CD4-positive, alpha-beta T cell treated with Interferon alpha-2 for 1 hour (primary cell): ENCODE results near the gene OVCA2.

Source experiments
- DNase-seq, 2 donors: peaks; one replicate each; pipeline ENCODE4 v3.0.0-alpha.2; 2020 to 2022

OVCA2 gene

DNA sequence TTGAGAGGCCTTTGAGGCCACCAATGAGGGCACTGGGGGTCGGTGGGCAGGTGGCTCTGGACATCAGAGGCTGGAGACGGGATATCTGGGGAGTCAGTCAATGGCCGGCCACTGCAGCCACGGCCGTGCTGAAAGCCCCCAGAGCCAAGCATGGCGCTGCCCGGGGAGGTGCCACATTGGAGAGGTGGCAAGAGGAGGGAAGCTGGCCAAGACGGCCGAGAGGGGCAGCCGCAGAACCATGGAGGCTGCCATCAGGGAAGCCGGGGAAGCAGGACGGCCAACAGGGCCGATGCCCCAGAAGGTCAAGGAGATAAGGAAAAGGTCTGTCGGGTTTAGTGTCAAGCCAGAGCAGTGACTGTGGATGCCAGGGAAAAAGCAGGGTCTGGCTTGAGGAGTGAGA, 26.5 kb upstream of the OVCA2 start:
- DNase-seq: no peak

DNA sequence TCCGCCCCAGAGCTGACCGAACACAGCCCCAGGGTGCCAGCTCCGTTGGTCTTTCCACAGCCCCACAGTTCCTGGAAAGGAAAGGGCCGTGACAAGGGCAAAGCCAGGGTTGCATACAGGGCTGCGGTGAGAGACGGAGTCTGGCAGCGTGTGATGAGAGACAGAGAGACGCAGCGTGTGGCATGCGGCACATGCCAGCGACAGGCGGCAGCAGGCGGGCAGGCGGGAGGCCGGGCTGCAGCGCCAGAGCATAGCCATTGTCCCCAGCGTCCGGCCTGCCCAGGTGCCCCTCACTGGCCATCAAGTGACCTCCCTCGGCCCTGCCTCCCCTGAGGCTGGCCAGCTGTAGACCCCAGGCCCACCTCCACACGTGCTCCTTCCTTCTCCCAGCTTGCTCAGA, 25.3 kb upstream of the OVCA2 start:
- DNase-seq: no peak

DNA sequence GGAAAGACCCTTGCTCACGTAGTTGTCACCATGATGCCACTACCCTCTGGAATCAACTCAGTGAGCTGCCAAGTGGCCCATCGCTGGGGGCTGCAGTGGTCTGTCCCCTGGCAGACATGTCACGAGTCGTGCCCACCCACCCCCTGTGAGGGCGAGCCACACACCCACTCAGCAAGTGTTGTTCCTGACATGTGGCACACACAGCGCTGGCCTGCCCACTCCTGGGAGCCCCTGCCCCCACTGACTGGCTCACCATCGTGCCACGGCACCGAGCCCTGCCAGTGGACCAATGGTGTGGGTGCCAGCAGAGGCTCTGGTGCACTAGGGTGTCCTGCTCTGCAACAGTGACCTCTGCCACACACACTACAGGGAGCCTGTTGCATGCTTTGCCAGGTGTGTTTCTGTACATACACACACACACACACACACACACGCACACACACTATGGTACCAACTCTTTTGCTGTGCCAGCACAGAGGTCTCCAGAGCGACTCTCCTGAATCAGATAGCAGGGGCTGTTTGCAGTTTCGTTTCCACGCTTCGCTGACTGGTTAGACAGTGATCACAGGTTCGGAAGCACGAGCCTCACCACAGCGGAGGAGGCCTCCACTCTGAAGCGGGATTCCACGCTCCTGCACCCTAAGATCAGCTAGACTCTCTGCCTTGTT, 24.4 kb upstream of the OVCA2 start:
- DNase-seq: no peak

DNA sequence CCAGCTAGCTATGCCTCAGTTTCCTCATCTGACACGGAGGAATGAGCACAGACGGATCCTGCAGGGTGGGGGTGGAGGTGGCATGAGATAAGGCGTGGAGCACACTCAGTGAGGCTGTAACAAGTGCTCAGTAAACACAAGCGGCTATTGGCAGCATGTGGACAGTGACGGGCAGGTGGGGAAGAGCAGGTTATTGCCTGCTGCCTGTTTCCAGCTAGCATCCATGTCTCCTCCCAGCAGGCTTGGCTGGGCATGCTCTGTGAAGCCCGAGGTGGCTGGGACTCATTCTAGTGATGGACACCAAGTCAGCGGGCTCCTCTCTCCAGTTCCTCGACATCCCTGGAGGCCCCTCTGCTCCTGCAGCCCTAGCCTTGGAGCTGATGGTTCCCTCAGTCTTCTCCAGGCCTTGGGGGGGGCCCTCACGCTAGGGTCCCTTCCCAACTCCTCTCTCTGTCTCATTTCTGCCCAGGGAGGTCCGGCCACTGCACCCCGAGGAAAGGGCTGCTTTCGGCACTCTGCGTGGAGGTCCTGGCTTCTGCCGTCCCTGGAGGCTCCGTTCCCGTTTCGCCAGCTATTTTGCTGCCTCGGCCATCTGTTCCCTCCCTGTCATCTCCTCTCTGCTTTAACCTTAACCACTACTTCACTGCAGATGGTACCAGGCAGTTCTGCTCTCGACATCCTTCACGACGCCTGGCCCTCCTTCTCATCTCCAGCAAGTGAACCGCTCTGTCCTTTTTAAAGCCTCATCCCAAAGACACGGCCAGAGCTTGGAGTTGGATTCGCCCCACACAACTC, 22.9 kb upstream of the OVCA2 start:
- DNase-seq: no peak

DNA sequence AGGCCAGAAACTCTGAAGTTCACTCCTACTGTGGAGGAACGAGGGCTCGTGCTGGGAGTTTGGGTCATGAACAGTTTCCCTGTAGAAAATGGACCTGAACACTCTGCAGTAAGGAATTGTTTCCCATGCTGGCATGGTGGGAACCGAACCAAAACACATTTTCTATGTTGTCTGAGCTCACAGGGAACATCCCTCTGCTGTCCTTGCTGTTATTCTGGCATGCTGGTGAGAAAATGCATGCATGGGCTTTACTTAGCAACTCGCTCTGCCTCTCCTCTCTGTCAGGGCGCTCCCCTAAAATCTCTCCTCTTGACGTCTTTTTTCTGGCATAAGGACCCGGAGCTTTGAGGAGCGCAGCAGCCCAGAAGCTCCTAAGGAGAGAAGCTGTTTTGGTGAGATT, 22.1 kb upstream of the OVCA2 start:
- no peak for DNase-seq

DNA sequence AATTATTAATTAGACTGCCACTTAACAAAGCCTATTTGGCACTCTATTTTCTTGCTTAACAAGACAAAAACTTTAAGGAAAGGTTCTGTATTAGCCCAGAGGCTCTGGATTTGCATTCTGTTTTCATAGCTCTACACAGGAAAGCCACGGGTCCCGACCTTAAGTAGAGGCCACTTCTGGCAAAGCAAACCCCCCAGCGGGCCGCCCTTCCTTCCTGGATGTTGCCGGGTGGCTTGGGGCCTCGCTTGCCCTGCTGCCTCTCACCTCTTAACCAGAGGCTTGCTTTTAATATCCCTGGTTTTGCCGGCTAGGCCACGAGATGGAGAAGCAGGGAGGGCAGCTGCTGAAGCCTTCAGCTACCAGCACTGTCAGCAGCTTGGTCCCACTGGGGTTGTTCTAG, 21.1 kb upstream of the OVCA2 start:
- no peak for DNase-seq

DNA sequence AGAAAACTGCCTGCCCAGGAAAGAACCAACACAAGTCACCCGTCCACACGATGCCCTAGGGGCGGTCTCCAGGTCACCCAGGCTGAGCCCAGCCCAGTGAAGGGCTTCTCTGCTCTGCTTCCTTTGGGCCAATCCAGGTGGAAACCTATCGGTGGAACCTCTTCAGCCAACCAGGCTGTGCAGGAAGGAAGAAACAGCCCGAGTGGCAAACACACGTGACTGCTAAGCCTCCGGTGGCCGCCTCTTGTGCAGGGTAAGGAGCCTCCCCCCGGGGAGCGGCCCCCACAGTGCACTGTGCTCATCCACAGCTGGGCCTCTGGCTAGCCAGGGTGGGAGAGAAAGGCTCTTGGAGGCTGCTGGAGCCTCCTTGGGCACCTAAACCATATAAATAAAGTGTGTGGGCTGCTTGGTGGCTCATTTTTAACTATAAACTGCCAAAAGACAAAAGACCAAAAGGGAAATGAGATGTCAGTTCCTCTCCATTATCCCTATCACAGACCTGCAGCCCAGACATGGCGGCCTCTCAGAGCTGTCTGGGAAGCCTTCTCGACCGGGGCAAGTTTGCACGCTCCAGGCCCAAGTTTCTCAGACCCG, 19.1 kb upstream of the OVCA2 start:
- no peak for DNase-seq

DNA sequence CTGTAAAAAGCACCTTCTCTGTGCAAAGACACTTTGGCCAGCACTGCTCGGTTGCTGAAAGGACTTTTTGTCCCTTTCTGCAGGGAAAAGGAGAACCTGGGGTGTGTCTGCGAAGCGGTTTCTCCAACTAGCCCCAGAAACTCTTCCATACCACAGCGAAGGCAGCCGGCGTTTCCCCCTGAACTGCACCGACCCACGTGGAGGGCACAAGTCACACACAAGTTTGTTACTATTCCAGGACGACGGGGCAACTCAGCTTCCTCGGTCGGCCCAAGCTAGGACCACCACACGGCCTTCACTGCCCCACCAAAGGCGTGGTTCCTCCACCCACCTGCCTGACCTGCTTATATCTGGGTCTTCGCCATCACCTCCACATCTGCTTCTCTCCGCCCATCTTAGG, 18.6 kb upstream of the OVCA2 start:
- DNase-seq: no peak

DNA sequence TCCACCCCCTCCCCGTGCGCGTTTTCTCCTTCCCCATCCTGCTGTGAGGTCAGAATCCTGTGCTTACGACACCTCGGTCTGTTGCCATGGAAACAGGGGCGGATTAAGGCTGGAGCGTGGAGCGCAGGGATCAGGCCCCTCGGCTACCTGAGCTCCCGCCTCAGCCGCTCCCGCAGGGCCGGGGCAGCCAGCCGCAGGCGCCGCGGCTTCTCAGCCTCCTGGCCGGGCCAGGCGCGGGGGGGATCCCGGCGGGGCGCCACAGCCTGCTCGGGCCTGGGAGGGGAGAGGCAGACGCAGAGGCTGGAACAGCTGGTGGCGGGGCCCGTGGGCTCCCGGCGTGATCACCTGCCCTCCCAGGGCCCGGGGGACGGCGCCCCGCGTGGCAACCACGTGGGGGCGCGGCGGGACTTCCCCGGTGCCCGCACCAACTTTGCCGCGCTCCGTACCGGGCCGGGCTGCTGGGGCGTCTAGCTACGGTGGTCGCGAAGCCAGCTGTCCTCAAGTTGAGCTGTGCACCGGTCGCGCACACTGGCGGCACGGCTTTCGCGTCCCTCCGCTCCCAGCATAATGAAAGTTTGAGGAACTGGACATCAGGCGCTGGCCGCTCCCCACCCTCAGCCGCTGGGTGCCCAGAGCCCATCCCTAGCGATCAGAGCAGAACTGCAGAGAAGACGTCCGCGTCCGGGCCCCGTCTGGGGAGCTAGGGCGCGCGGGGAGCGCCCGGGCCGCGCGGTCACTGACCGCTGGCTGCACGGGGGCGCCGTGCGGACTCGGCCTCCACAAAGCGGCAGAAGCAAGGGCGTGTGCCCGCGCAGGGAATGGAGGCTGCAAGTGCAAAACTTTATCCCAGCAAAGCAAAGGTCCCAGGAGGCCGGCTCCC, 17.9 kb upstream of the OVCA2 start:
- peak; percentile 60 to 61 for DNase-seq

DNA sequence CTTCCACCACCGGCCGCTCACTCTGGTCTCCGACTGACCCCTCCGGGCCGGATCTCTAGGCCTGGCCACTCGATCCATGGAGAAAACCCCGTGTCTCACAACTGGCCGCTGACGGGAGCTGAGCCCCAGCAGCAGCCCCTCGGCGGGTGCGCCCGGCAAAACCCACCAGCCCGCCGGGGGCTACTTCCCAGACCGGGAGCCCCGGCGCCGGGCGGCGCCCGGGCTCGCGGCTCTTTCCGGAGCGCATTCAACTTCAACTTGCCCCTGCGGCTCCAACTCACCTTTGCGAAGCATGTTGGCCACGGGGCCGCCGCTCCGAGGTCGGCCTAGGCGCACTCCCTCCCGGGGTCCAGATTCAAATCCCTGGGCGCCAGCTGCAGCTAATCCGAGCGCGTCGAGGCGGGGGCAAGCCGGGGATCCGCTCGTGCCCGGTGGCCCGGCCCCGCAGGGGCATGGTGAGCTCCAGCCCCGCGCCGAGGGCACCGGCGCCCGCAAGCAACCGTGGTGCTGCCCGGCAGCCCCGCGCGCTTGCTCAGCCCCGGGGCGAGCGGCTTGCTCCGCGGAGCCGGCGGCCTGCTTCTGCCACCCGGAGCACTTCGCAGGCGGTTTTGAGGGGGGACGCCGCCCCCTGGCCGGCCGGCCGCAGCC, 17.1 kb upstream of the OVCA2 start:
- no peak for DNase-seq

DNA sequence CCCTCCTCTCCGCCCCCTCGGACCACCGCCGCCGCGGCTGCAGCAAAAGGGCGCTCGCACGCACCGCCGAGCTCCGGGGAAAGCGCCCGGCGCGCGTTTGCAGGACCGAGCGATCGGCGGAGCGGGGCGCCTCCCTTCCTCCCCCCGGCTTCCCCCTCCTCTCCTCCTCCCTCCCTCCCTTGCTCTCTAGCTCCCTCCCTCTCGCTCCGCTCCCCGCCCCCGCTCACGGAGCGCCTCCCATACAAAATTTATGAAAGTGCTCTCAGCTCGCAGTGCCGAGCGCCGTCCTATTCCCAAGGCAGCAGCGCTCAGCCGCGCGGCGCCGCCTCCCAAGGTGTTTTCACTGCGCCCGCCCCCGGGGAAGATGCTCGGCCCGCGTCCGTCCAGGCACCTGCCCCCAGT, 16.6 kb upstream of the OVCA2 start, which contains the start of gene RTN4RL1:
Gene RTN4RL1, minus strand, starts transcription at position 115 of the 402 bp plus-strand sequence. CDS start 469 bp downstream, outside the sequence.
- peak; percentile 68 to 85 for DNase-seq

DNA sequence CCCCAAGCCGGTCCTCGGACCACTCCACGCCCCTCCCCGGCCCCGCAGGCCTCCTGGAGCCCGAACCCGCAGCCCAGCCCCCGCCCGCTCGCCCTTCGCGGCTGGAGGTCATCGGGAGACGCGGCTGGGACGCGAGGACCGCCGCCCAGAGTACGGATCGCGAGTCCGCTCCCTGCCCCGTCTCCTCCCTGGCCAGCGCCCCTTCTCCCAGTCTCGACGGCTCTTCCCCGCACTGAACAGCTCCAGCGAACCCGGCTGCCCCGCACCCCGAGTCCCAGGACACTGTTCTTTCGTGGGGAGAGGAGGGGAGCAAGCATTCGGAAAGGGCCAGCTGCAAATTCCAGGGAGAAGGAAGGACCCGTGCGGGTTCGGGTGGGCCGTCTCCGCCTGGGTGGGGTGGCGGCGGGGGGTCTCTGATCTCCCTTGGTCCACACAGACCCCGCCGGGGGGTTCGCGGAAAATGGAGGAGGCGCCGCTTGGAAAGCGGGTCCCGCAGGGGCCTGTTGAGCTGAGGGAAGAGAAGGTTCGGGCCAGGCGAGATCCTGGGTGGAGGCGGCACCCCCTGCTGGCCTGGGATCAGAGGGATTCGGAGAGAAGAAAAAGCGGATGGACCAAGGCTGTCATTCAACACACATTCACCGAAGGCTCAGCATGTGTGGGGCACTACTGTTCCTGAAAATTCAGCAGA, 16.1 kb upstream of the OVCA2 start:
- DNase-seq: peak in 1 of 2 donors; percentile 29

DNA sequence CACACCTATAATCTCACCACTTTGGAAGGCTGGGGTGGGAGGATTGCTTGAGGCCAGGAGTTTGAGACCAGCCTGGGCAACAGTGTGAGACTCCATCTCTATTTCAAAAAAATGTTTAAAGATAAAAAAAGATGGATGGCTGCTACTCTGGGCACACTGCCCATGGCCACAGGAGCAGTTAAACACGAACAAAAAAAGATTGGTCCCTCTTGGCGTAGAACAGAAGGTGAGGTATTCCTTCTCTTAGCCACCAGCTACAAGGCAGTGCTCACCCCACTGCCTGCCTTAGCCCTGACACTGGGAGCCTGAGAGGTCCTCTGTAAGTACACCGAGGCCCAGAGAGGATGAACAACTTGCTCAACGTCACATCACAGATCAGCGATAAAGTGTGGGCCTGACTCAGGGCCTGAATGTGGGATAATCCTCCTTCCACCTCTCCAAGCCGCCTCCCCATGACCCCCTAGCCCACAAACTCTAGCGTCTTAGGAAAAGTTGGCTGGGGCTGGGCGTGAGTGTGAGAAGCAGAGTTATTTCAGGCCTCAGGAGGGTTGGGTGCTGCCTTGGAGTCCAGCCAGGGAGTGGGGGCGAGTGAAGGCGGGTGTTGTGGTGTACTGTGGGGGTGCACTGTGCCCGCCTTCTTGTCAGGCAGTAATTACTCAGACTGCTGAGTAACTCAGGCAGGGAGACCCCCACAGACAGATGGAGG, 14.1 kb upstream of the OVCA2 start:
- DNase-seq: no peak

DNA sequence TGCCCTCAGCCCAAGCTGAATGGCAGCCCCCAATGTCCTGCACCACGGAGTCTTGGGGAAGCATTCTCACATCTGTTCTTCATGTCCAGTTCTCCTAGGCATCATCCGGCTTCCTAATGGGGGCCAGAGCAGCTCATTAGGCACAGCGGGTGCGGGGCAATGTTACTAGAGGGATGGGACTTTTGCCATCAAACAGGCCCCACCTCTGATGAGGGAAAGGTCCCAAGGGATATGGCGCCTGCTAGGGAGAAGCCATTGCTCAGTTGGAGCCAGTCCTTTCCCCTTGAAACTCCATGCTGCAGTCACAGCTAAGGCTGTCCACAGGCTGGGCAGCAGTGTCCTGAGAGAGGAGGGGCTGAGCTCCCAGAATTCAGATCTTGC, 13.6 kb upstream of the OVCA2 start:
- DNase-seq: no peak

DNA sequence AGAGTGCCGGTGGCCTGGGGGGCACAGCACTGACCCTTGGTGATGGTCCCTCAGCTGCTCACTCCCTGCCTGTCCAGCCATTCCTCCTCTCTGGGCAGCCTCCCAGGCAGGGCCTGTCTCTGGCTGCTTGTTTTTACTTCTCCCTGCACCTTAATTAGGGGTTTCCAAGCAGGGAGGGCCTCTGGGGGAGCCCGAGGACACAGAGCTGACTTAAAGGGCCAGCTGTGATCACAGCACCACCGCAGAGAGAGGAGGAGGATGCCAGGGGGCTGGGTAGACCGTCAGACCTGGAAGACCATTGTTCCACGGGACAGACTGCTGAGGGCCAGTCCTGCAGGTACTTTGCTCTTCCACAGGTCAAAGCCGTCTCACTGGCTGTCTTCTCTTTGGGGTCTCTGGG, 13.1 kb upstream of the OVCA2 start:
- no peak for DNase-seq

DNA sequence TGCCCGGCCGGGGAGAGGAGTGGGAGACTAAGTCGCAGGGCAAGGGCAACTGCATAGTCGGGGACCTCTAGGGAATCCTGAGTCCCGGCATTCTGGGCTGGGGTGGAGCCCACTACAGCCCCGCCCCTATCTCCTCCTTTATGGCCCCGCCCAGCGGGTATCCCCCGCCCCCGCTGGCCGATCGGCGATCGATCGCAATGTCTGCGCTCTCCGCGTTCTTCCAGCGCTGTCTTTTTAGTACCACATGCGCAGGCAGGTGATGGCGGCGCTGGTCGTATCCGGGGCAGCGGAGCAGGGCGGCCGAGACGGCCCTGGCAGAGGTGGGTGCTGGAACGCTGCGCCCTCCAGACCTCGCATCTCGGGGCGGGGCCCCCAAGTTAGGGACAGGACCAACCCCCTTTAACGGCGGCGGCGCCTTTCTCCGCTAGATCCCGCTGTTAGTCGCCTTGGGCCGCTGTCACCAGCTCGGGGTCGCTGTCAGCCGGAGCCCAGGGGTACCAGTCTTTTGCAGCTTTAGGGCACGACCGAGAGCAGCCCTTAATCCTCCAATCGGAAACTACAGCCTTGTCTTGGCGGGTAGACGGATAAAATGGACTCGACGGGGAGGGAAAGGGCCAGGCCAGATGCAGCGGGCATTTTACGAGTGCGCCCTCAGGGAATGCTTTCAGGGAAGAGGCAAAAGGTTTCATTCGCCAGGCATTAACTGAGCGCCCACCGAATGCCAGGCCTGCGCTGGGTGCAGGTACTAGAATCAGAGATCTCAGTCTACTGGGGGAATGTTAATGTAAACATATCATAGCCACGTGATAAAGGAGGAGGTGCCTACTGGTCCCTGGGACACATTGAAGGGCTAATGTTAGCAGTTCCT, 11.7 kb upstream of the OVCA2 start, which contains the start of gene DPH1:
Gene DPH1, plus strand, starts transcription at position 243 of the 868 bp plus-strand sequence. Its CDS starts 17 bp downstream, at position 260.
- peak; percentile 82 to 90 for DNase-seq

DNA sequence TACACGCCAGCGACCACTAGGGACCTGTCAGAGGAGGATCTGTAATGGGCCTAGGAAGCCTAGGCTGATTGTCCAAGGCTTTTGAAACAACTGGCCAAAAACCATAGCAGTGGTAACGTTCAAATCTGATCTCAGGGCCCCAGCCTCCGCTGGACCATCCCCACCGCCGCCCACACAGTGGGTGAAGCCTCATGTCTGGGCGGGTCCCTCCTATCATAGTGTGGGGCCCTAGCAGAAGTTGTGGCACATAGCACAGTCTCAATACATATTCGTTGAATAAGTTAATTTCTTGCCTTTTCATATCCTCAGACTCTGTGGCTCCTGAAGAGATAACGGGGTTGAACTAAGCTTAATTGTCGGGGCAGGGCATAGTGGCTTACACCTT, 11.1 kb upstream of the OVCA2 start:
- no peak for DNase-seq

DNA sequence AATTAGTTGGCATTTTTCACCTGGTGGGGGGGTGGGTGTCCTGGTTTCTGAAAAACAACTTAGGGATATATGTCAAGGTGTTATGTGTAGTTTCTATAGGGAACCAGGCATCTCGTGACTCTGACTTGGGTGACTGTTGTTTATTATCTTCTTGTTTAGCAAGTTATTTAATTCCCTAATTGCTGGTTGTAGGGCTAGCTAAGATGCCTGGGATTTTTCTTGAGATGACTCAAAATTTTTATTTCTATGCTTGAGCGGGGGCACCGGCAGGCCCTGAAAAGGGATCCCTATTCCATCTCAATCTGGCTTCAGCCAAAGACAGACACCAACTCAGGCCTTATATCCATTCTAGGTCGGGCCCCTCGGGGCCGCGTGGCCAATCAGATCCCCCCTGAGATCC, 8.7 kb upstream of the OVCA2 start:
- DNase-seq: no peak

DNA sequence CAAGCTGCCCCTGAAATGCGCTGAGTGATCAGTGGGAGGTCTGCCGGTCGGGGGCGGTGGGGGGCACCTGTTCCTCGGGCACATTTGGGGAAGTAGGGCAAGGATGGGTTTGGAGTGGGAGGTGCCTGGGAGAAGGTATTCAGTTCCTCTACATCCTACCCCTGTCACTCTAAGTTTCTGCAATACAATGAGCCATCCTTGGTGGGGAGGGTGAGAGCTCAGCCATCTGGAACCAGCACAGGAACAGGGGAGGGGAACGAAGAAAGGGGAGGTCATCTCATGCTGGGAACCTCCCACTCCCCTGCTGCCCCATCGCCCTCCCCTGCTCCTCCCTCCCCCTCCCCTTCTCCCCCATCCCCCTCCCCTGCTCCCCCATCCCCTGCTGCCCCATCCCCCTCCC, 7.7 kb upstream of the OVCA2 start:
- no peak for DNase-seq
